Measurements from ENCODE around the gene SNHG17. TPM values are rescaled to one million over a fixed set of nuclear protein-coding genes. Genes with fewer than 3 reads are reported as not detected.

The SNHG17 gene
- total and polyA plus RNA-seq, 2 of the 4 experiments (the other 2 are of a cell fraction), result 5.4 to 38.2 TPM

DNA sequence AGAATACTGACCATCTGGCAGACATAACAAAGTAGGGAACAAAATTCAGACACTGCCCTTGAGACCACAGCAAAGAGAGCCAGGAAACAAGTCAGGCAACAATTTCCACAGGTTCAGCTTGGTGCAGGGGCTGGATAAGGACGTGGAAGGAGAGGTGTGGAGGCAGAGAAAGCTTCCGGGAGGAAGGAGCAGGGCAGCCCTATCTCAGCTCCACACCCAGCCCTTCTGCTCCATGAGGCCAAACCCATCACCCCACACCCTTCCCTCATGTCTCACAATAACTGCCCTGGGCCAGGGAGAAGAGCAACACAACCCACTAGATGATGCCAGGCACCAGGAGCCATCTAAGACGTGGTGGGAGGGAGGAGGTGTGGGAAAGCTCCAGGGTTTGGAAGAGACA lies 5.8 kb downstream of the SNHG17 start:
- Histone ChIP-seq H3K27me3 (ENCODE audit: control insufficient read depth, insufficient read depth, low read length) (no peaks in the 10 kb centered on the region), H2AK9ac (replicated peaks; ENCODE audit: low read depth, low read length, poor library complexity) (no peak overlapping the region), H3K36me3 (ENCODE audit: control insufficient read depth, insufficient read depth, low read length) (peaks cover 85% of the 10 kb centered on the region), H3K4ac (ENCODE audit: low read depth, low read length) (no peak overlapping the region), H3K4me3 (ENCODE audit: insufficient read depth, low read depth, low read length) (no peak overlapping the region), H3K18ac (ENCODE audit: low read depth, low read length) (no peak overlapping the region), H3K79me1 (ENCODE audit: low read depth in 1 of 2, low read length in 2 of 2) (peaks cover 28 to 92% of the 10 kb centered on the region in 2 experiments), H3K9ac (ENCODE audit: low read depth, low read length) (no peak overlapping the region), H2BK5ac (ENCODE audit: low read depth, low read length, poor library complexity, severe bottlenecking) (no peak overlapping the region), H3K4me2 (ENCODE audit: low read depth, low read length) (no peak overlapping the region), H3K14ac (replicated peaks; ENCODE audit: low read depth, low read length) (no peak overlapping the region), H2BK15ac (ENCODE audit: low read depth, low read length) (no peak overlapping the region), H4K5ac (ENCODE audit: low read depth, low read length) (no peak overlapping the region), H2BK120ac (ENCODE audit: low read depth, low read length) (no peak overlapping the region), H2AFZ (replicated peaks; ENCODE audit: low read length, poor library complexity) (no peak overlapping the region), H3K9me1 (ENCODE audit: insufficient read depth, low read length) (peaks cover 37% of the 10 kb centered on the region), H4K8ac (ENCODE audit: low read depth in 2 of 2, low read length in 2 of 2) (no peak overlapping the region), H3K23ac (ENCODE audit: low read depth, low read length) (no peak overlapping the region), H3K56ac (ENCODE audit: extremely low read depth, insufficient read depth, low read length) (no peak overlapping the region), H2AK5ac (ENCODE audit: low read depth, low read length) (no peak overlapping the region), H4K20me1 (ENCODE audit: insufficient read depth, low read length) (peaks cover 95% of the 10 kb centered on the region), H3K27ac (ENCODE audit: insufficient read depth, low read length) (no peak overlapping the region), H3K9me3 (ENCODE audit: control insufficient read depth, insufficient read depth, low read length) (no peaks in the 10 kb centered on the region), H2BK20ac (ENCODE audit: low read depth, low read length) (no peak overlapping the region), H3K4me1 (ENCODE audit: control insufficient read depth, insufficient read depth, low read length) (peaks cover 19% of the 10 kb centered on the region), H4K91ac (ENCODE audit: insufficient read depth, low read depth, low read length) (no peak overlapping the region)
- ChIA-PET CTCF (no interaction called here), POLR2A (ENCODE audit: unreplicated experiment) (no interaction called here)
- DNase-seq, result no peak
- TF ChIP-seq MXI1 (IDR thresholded peaks at IDR 0.05; ENCODE audit: borderline replicate concordance, low read depth, low read length) (no peak), CHD1 (IDR thresholded peaks at IDR 0.05; ENCODE audit: low read depth, low read length) (no peak), POLR2A (IDR thresholded peaks at IDR 0.05; ENCODE audit: low read depth, low read length) (no peak), NFE2L2 (IDR thresholded peaks at IDR 0.05; ENCODE audit: low read depth, low read length) (no peak), CEBPB (IDR thresholded peaks at IDR 0.05; ENCODE audit: low read depth, low read length) (no peak), BHLHE40 (IDR thresholded peaks at IDR 0.05; ENCODE audit: low read depth, low read length) (no peak), SMC3 (IDR thresholded peaks at IDR 0.05; ENCODE audit: low read depth, low read length) (no peak)
- TF ChIP-seq, protein P1, sequence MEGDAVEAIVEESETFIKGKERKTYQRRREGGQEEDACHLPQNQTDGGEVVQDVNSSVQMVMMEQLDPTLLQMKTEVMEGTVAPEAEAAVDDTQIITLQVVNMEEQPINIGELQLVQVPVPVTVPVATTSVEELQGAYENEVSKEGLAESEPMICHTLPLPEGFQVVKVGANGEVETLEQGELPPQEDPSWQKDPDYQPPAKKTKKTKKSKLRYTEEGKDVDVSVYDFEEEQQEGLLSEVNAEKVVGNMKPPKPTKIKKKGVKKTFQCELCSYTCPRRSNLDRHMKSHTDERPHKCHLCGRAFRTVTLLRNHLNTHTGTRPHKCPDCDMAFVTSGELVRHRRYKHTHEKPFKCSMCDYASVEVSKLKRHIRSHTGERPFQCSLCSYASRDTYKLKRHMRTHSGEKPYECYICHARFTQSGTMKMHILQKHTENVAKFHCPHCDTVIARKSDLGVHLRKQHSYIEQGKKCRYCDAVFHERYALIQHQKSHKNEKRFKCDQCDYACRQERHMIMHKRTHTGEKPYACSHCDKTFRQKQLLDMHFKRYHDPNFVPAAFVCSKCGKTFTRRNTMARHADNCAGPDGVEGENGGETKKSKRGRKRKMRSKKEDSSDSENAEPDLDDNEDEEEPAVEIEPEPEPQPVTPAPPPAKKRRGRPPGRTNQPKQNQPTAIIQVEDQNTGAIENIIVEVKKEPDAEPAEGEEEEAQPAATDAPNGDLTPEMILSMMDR (conservative IDR thresholded peaks at IDR 0.05; ENCODE audit: low read depth, low read length), result no peak
- TF ChIP-seq, protein P2, sequence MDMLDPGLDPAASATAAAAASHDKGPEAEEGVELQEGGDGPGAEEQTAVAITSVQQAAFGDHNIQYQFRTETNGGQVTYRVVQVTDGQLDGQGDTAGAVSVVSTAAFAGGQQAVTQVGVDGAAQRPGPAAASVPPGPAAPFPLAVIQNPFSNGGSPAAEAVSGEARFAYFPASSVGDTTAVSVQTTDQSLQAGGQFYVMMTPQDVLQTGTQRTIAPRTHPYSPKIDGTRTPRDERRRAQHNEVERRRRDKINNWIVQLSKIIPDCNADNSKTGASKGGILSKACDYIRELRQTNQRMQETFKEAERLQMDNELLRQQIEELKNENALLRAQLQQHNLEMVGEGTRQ (IDR thresholded peaks at IDR 0.05; ENCODE audit: low read depth, low read length), result no peak
- in situ Hi-C loops (cut with MboI; ENCODE audit: low sequenced_read_pairs) (no loop called here), dilution Hi-C loops (cut with HindIII; ENCODE audit: low sequenced_read_pairs, unreplicated experiment) (no loop called here), intact Hi-C loops (cut with micrococcal nuclease) (no loop called here)
- no TSS peak for BruUV-seq (replicated peaks)
- no CpG with 5 or more reads among the region's 3 CpGs for WGBS, 2 experiments (ENCODE audit: extremely low coverage in 2 of 2, insufficient read length in 1 of 2)
- no peak for ATAC-seq (ENCODE audit: low read depth)
